Measurements from ENCODE around the gene CD19.
"Not testable (repeated sequence)": the region's sequence is repeated elsewhere in the genome, so short reads cannot be mapped to it uniquely, and the experiment has no call there.

CD19 gene

DNA sequence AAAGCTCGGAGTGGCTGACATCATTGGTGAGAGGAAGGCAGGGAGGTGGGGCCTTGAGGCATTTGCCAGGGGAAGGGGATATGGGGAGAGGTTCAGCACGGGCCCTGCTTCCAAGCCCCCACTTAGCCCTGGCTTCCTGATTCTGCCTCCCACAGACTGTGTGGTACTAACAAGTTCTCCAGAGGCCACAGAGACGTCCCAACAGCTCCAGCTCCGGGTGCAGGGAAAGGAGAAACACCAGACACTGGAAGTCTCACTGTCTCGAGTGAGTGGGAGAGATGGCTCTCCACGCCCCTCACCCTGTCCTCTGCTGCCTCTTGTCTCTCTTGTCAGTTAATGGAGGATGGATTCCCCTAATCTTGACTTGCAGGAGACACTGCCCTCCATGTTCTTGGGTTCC is 27.1 kb downstream of the CD19 start:
- H3K4me1 ChIP-seq (ENCODE audit: insufficient read depth, poor library complexity, severe bottlenecking): no peaks in the 10 kb centered on the region
- H3K27ac ChIP-seq (ENCODE audit: poor library complexity, severe bottlenecking): no peak overlapping the region
- no peaks in the 10 kb centered on the region for H3K9me3 ChIP-seq (ENCODE audit: severe bottlenecking)
- DNase-seq (ENCODE audit: low spot score) (no peak), ATAC-seq (ENCODE audit: low read depth) (no peak)
- H3K36me3 ChIP-seq (ENCODE audit: low read depth): peaks cover 91% of the 10 kb centered on the region
- no peaks in the 10 kb centered on the region for H3K27me3 ChIP-seq (ENCODE audit: insufficient read depth, poor library complexity, severe bottlenecking)
- TF ChIP-seq, protein P1, sequence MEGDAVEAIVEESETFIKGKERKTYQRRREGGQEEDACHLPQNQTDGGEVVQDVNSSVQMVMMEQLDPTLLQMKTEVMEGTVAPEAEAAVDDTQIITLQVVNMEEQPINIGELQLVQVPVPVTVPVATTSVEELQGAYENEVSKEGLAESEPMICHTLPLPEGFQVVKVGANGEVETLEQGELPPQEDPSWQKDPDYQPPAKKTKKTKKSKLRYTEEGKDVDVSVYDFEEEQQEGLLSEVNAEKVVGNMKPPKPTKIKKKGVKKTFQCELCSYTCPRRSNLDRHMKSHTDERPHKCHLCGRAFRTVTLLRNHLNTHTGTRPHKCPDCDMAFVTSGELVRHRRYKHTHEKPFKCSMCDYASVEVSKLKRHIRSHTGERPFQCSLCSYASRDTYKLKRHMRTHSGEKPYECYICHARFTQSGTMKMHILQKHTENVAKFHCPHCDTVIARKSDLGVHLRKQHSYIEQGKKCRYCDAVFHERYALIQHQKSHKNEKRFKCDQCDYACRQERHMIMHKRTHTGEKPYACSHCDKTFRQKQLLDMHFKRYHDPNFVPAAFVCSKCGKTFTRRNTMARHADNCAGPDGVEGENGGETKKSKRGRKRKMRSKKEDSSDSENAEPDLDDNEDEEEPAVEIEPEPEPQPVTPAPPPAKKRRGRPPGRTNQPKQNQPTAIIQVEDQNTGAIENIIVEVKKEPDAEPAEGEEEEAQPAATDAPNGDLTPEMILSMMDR (IDR thresholded peaks at IDR 0.05; ENCODE audit: poor library complexity, severe bottlenecking): no peak
- no peak overlapping the region for H3K4me3 ChIP-seq (ENCODE audit: severe bottlenecking)

DNA sequence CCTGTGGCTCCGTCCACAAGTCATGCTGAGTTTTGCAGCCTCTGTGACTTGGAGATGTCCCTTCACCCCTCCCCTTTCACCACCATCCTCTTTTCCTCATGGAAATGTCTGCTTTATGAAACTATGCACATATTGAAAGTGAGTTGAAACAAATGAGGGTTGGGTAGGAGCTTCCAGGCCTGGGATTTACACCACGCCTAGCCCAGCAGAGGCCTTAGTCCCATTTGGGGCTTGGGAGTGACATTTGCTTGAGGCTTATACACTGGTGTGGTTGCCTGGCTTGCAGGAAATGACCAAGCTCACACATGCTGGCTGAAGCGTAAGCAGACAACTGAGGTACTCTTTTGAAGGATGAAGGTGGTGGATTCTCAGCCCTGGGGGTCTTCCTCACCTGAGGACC is 32.3 kb downstream of the CD19 start:
- Histone ChIP-seq H3K4me3 (ENCODE audit: severe bottlenecking) (no peak overlapping the region), H3K4me1 (ENCODE audit: insufficient read depth, poor library complexity, severe bottlenecking) (no peaks in the 10 kb centered on the region), H3K36me3 (ENCODE audit: low read depth) (peaks cover 58% of the 10 kb centered on the region), H3K27me3 (ENCODE audit: insufficient read depth, poor library complexity, severe bottlenecking) (no peaks in the 10 kb centered on the region), H3K27ac (ENCODE audit: poor library complexity, severe bottlenecking) (no peak overlapping the region), H3K9me3 (ENCODE audit: severe bottlenecking) (no peaks in the 10 kb centered on the region)
- ATAC-seq (ENCODE audit: low read depth): no peak
- TF ChIP-seq, protein P1 (IDR thresholded peaks at IDR 0.05; ENCODE audit: poor library complexity, severe bottlenecking): no peak
- no peak for DNase-seq (ENCODE audit: low spot score)

- Histone ChIP-seq H3K4me1 (ENCODE audit: insufficient read depth, poor library complexity, severe bottlenecking) (no peaks in the 10 kb centered on the region), H3K36me3 (ENCODE audit: low read depth) (peaks cover 54% of the 10 kb centered on the region), H3K4me3 (ENCODE audit: severe bottlenecking) (no peak overlapping the region), H3K27ac (ENCODE audit: poor library complexity, severe bottlenecking) (no peak overlapping the region), H3K27me3 (ENCODE audit: insufficient read depth, poor library complexity, severe bottlenecking) (no peaks in the 10 kb centered on the region), H3K9me3 (ENCODE audit: severe bottlenecking) (no peaks in the 10 kb centered on the region)
- DNase-seq (ENCODE audit: low spot score) (no peak), ATAC-seq (ENCODE audit: low read depth) (no peak)
- TF ChIP-seq, protein P1 (IDR thresholded peaks at IDR 0.05; ENCODE audit: poor library complexity, severe bottlenecking): no peak
These were observed 32.7 kb downstream of the CD19 start for GRCh38 chr16:28964496-28964895.

DNA sequence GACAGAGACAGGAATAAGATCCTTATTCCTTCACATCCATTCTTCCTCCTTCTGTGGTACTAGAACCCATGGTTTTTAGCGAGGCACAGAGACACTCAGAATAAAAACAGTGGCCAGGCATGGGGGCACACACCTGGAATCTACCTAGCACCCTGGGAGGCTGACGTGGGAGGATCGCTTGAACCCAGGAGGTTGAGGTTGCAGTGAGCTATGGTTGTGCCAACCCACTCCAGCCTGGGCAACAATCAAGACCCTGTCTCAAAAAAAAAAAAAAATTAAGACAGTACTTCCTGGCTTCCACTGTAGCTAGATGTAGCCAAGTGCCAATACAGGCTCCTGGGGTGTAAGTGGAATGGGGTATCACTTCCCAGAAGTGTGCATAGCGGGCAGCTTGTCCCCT is 35.4 kb downstream of the CD19 start:
- Histone ChIP-seq H3K9me3 (ENCODE audit: severe bottlenecking) (no peaks in the 10 kb centered on the region), H3K4me1 (ENCODE audit: insufficient read depth, poor library complexity, severe bottlenecking) (no peaks in the 10 kb centered on the region), H3K36me3 (ENCODE audit: low read depth) (peaks cover 32% of the 10 kb centered on the region), H3K4me3 (ENCODE audit: severe bottlenecking) (no peak overlapping the region), H3K27me3 (ENCODE audit: insufficient read depth, poor library complexity, severe bottlenecking) (no peaks in the 10 kb centered on the region), H3K27ac (ENCODE audit: poor library complexity, severe bottlenecking) (no peak overlapping the region)
- DNase-seq (ENCODE audit: low spot score) (no peak), ATAC-seq (ENCODE audit: low read depth) (no peak)
- TF ChIP-seq, protein P1 (IDR thresholded peaks at IDR 0.05; ENCODE audit: poor library complexity, severe bottlenecking): no peak

DNA sequence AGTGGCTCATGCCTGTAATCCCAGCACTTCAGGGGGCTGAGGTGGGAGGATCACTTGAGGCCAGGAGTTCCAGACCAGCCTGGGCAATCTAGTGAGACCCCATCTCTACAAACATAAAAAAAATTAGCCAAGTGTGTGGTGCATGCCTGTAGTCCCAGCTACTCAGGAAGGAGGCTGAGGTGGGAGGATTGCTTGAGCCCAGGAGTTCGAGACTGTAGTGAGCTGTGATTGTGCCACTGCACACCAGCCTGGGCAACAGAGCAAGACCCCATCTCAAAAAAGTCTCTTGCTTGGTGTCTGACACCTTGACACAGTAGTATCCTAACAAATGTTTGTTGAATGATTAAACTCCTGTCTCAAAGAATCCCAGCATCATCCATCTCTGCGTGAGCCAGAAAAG is 37.9 kb downstream of the CD19 start:
- ATAC-seq (ENCODE audit: low read depth); DNase-seq (ENCODE audit: low spot score); H3K4me1 ChIP-seq (ENCODE audit: insufficient read depth, poor library complexity, severe bottlenecking); H3K4me3 ChIP-seq (ENCODE audit: severe bottlenecking); H3K27me3 ChIP-seq (ENCODE audit: insufficient read depth, poor library complexity, severe bottlenecking); H3K27ac ChIP-seq (ENCODE audit: poor library complexity, severe bottlenecking); H3K9me3 ChIP-seq (ENCODE audit: severe bottlenecking); H3K36me3 ChIP-seq (ENCODE audit: low read depth): not testable (repeated sequence)
